LNCAP (cell line): Measurements from ENCODE around the gene DKK1.

Source experiments
- CTCF ChIP-seq: fragments of 450-650 bp; IDR thresholded peaks from 2 replicates; pipeline ENCODE4 v1.5.1; 2017; ENCODE audit warnings: mild to moderate bottlenecking

DKK1 gene

GRCh38 chr10:52279546-52279945 lies 34.5 kb upstream of the DKK1 start:
- no peak for TF ChIP-seq CTCF

- no peak for TF ChIP-seq CTCF
Measured at GRCh38 chr10:52280051-52280450, 34.0 kb upstream of the DKK1 start.

- no peak for TF ChIP-seq CTCF
Measured at GRCh38 chr10:52283174-52283573, 30.9 kb upstream of the DKK1 start.

- TF ChIP-seq CTCF = no peak
Measured at GRCh38 chr10:52284416-52285013, 29.6 kb upstream of the DKK1 start.

GRCh38 chr10:52287866-52288265 lies 26.2 kb upstream of the DKK1 start:
- TF ChIP-seq CTCF = no peak

GRCh38 chr10:52297747-52298146 lies 16.3 kb upstream of the DKK1 start:
- TF ChIP-seq CTCF = no peak

GRCh38 chr10:52300599-52301277 lies 13.3 kb upstream of the DKK1 start:
- no peak for TF ChIP-seq CTCF
